ENCODE results near the gene STAM2.
"Not testable (repeated sequence)": the region's sequence is repeated elsewhere in the genome, so short reads cannot be mapped to it uniquely, and the experiment has no call there.

STAM2 gene

DNA sequence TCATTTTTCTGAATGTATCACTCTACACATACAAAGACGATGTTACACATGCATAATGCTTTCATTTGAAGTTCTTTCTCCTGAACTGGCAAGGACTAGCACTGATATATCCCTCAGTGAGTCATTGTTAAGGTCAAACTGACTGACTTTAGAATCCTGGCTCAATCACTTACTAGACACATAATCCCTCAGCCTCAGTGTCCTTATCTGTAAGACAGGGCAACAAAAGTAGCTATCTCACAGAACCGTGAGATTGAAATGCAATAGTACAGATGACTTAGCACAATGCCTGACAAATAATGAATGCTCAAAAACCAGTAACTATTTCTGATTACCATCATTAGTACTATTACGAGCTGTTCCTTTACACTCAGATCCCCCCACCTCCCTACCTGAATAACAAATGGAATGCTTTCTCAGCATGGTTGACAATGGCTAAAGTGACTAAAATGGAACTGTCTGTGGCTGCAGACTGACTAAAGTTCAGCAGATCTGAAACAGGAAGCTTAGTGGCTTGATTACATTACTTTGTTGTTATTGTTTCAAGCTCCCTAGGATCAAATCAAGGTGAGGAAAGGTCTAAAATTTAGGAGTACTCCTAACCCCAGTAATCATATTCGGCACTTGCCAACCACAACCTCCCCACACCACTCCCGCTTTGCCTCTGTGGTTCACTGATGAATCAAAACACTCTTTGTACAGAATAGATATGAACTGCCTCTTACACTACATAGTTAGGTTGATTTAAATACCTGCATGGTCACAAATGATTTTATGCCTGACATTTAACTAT, 40.9 kb downstream of the STAM2 start:
- DNase-seq: peak; percentile 44
- in situ Hi-C loops (cut with HindIII; ENCODE audit: low pct_ligation_motif_present, low pct_unique_long_range_greater_than_20kb, low sequenced_read_pairs): no loop called here

DNA sequence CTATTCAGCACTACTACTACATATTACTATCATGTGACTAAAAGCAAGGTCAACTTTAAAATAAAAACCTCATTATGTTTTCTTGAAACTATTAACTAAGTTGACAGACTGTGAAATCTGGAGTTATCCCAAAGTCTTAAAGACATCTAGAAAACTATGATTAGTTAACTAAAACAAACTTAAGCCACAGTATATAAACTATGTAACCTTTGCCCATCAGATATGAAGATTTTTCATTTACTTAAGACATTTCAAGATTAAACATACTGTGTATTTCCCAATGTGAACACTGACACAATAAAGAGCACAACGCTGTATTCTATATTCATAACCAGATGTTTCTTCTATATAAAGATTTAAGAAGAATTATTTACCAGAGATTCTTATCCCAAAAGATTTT, 43.3 kb downstream of the STAM2 start:
- in situ Hi-C loops (cut with HindIII; ENCODE audit: low pct_ligation_motif_present, low pct_unique_long_range_greater_than_20kb, low sequenced_read_pairs): no loop called here

DNA sequence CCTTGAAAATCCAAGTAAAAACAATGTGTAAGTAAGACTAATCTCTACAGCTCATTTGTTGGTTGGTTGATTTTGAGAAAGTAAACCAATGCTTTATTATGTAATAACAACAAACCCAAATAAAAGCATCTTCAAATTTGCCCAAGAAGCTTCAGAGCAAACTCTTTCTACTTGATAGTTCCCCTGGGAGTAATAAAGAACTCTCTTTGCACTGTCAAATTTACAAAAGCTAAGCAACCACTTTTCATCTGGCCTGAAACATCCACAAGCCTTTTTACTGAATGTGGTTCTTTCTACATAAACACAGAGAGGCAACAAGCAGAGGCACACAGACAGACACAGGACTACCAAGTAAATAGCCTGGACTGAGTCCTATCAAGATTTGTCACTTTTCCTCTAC, 47.9 kb downstream of the STAM2 start:
- no peak for DNase-seq
- in situ Hi-C loops (cut with HindIII; ENCODE audit: low pct_ligation_motif_present, low pct_unique_long_range_greater_than_20kb, low sequenced_read_pairs): no loop called here

More for the DNA sequence above, 43.3 kb downstream of the STAM2 start:
- no peak for DNase-seq

DNA sequence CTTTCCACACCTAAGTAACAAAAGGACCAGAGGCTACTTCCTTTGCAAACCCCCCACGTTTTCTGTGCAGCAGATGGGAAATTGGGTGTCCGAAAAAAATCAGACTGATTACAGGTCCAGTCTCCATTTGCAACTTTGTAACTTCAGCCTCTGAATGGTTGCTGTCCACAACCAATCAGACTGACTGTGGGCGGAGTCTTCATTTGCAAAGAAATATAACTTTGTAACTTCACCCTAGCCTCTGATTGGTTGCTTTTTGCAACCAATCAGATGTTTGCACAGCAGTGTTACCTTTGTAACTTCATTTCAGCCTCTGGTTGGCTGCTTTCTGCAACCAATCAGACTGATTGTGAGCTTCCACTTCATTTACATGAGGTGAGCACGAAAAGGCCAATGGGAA, 48.9 kb downstream of the STAM2 start:
- peak; percentile 68 for DNase-seq
- in situ Hi-C loops (cut with HindIII; ENCODE audit: low pct_ligation_motif_present, low pct_unique_long_range_greater_than_20kb, low sequenced_read_pairs): no loop called here

DNA sequence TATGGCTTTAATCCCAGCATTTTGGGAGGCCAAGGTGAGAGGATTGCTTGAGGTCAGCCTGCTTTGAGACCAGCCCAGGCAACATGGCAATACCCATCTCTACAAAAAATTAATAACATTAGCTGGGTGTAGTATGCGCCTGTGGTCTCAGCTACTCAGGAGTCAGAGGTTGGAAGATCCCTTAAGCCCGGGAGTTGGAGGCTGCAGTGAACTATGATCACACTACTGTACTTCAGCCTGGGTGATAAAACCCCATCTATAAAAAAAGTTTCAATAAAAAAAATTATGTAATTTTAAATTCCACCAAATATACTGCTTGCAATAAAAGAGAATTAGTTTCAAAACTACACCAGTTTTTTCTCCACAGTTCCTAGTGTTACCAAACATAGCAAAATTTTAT, 53.4 kb downstream of the STAM2 start:
- in situ Hi-C loops (cut with HindIII; ENCODE audit: low pct_ligation_motif_present, low pct_unique_long_range_greater_than_20kb, low sequenced_read_pairs): no loop called here
- no peak for DNase-seq

DNA sequence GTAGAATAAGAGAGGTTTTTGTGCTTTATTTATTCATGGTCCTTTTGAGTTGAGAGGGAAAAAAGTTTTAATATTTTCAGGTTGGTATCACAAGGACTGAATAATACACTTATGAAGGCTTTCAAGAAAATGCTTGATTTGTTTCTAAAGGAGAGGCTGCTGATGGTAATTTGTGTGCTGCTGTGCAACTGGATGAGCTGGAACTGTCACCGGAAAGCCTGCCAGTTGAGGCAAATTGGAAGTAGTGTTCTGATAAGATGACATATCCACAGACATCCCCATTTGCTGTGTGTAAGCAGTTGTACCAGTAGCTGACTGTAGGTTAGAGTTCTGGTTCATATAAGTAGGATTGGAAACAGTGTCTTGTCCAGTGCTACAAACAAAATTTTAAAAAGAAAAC, 55.1 kb downstream of the STAM2 start:
- in situ Hi-C loops (cut with HindIII; ENCODE audit: low pct_ligation_motif_present, low pct_unique_long_range_greater_than_20kb, low sequenced_read_pairs): no loop called here

DNA sequence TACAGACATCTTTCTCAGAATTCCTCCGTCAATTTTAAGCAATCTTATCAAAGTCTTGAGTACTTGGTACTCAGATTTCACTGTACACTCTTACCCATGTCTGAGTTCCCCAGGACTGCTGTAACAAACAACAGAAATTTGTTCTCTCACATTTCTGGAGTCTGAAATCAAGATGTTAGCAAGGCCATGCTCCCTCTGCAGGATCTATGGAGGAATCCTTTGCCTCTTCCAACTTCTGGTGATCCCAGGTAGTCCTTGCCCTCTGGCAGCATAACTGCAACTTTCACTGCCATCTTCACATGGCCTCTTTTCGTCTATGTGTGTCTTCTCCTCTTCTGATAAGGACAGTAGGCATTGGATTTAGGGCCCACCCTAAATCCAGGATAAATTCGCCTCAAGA, 59.6 kb downstream of the STAM2 start:
- peak; percentile 9 for DNase-seq
- in situ Hi-C loops (cut with HindIII; ENCODE audit: low pct_ligation_motif_present, low pct_unique_long_range_greater_than_20kb, low sequenced_read_pairs): no loop called here

More for the DNA sequence above, 55.1 kb downstream of the STAM2 start:
- no peak for DNase-seq

DNA sequence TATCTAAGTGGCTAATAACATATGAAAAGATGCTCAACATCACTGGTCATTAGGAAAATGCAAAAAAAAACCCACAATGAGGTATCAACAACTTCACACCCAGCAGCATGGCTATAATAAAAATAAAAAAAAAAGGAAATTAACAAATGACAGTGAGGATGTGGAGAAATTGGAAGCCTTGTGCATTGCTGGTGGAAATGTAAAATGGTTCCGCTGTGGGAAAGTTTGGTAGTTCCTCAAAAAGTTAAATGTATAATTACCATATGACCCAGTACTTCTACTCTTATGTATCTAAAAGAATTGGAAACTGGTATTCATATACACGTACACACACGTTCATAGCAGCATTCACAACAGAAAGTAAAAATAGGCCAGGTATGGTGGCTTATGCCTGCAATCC, 61.2 kb downstream of the STAM2 start:
- in situ Hi-C loops (cut with HindIII; ENCODE audit: low pct_ligation_motif_present, low pct_unique_long_range_greater_than_20kb, low sequenced_read_pairs): no loop called here

DNA sequence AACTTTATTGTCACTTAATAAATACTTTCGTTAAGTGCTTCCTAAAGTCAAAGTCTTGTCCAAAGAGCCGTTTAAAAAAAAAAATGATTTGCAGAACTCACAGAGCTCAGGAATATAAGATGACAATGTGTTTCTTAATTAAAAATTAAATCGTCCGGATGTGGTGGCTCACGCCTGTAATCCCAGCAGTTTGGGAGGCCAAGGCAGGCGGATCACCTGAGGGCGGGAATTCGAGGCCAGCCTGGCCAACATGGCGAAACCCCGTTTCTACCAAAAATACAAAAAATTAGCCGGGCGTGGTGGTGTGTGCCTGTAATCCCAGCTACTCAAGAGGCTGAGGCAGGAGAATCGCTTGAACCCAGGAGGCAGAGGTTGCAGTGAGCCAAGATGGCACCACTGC, 68.4 kb downstream of the STAM2 start:
- DNase-seq; in situ Hi-C loops (cut with HindIII; ENCODE audit: low pct_ligation_motif_present, low pct_unique_long_range_greater_than_20kb, low sequenced_read_pairs): not testable (repeated sequence)

More for the DNA sequence above, 61.2 kb downstream of the STAM2 start:
- DNase-seq: no peak

DNA sequence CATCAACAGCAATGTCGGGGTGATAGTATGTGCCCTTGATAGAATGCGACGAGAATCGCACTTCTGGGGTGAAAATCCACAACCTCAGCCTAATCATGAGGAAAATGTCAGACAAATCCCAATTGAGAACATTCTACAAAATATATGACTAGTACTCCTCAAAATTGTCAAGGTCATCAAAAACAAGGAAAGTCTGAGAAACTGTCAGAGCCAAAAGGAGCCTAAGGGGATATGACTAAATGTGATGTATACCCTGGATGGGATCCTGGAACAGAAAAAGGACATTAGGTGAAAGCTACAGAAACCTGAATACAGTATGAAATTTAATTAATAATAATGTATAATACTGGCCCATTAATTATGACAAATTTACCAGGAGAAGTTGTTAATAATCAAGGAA, 69.1 kb downstream of the STAM2 start:
- in situ Hi-C loops (cut with HindIII; ENCODE audit: low pct_ligation_motif_present, low pct_unique_long_range_greater_than_20kb, low sequenced_read_pairs): no loop called here

DNA sequence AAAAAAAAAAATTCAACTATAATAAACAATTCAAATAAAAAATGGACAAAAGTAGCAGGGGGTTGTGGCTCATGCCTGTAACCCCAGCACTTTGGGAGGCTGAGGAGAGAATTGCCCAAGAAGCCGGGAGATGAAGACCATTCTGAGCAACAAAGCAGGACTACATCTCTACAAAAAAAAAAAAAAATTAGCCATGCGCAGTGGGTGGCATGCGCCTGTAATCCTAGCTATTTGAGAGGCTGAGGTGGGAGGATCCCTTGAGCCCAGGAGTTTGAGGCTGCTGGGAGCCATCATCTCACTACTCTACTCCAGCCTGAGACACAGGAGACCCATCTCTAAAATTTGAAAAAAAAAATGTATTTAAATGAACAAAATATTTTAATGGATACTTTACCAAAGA, 72.3 kb downstream of the STAM2 start:
- DNase-seq: no peak
- in situ Hi-C loops (cut with HindIII; ENCODE audit: low pct_ligation_motif_present, low pct_unique_long_range_greater_than_20kb, low sequenced_read_pairs): no loop called here

More for the DNA sequence above, 69.1 kb downstream of the STAM2 start:
- DNase-seq: no peak

DNA sequence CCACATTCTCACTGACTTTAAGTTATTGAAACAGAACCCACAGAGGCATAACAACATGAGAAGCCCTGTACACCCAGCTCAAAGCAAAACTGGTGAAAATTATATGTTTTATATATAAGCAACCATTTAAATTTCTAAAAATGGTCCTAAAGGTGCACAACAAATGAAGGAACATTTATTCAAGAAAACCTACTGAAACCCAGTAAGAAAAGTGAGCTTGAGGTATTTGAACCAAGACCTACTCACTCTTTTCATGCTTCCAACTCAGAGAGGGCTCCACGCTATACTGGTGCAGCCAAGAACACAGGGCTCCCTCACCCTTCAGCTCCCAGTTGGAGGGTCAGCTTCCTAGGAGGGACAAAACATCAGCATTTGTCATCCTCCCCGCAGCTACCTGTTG, 74.6 kb downstream of the STAM2 start:
- in situ Hi-C loops (cut with HindIII; ENCODE audit: low pct_ligation_motif_present, low pct_unique_long_range_greater_than_20kb, low sequenced_read_pairs): no loop called here
- DNase-seq: no peak

DNA sequence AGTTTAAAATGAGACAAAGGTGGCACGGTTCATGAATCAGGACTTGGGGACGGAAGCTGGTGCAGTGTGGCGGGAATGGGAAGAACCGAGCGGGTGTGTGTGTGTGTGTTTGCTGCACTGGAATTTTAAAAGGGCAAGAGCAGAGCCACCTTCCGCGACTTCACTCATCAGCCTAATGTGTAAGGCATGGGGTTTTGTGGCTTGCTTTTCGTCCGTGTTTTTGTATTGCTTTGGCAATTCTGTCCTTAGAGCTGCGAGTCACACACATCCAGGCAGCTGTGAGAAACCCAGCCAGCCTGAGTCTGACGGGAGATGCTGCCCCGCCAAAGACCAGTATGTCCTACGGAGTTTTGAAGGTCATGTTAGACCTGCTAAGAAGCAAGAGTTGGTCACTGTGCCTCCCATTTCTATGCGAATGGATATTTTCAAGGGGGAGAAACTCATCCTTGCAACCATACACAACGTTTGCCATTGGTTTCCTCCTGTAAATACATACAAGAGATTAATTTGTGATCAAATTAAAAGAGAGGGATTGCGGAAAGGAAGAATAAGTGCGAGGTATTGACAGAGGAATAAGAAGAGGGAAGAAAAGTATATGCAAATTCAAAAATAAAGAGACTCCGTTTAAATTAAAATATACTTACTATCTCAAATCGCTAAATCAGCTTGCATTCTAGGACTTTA, 76.1 kb downstream of the STAM2 start:
- in situ Hi-C loops (cut with HindIII; ENCODE audit: low pct_ligation_motif_present, low pct_unique_long_range_greater_than_20kb, low sequenced_read_pairs): no loop called here
- DNase-seq: peak; percentile 5

DNA sequence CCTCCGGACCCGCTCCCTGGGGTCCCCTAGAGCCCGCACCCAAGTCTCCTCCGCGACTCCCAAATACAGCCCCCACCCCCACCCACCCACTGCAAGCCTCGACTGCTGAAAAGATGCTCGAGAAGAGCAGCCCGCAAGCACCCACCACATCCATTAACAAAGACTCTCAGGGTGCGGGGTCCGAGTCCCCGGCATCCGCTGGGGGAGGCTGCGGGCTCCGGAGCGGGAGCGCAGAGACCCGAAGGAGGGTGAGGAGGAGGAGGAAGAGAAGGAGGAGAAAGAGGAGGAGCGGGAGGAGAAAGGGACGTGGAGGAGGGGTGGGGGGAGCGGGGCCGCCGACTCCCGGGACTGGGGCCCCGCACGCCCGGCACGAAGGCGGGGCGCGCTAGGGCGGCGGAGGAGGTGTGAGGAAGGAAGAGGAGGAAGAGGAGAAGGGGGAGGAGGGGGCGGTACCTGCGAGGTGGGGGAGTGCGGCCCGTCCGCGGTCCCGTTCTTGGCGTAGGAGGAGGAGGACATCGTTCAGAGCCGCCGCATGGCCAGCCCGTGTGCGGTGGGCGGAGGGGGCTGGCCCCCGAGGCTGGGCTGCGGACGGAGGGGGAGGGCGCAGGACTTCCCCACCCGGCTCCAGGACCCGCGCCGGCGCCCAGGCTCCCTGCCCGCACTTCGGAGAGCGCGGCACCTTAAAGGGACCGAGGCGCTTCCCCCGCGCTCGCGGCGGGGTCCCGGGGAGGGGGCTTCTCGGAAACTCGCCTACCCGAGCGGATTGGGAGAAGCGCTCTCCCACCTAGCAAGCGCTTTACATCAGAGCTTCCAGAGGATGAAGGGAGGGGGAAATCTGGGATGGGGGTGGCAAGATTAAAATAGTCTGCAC, 76.8 kb downstream of the STAM2 start, which contains the start of gene CACNB4:
TSS of gene CACNB4 (minus strand) at position 549 of the 871 bp plus-strand sequence.
- in situ Hi-C loops (cut with HindIII; ENCODE audit: low pct_ligation_motif_present, low pct_unique_long_range_greater_than_20kb, low sequenced_read_pairs): no loop called here
- DNase-seq: no peak

DNA sequence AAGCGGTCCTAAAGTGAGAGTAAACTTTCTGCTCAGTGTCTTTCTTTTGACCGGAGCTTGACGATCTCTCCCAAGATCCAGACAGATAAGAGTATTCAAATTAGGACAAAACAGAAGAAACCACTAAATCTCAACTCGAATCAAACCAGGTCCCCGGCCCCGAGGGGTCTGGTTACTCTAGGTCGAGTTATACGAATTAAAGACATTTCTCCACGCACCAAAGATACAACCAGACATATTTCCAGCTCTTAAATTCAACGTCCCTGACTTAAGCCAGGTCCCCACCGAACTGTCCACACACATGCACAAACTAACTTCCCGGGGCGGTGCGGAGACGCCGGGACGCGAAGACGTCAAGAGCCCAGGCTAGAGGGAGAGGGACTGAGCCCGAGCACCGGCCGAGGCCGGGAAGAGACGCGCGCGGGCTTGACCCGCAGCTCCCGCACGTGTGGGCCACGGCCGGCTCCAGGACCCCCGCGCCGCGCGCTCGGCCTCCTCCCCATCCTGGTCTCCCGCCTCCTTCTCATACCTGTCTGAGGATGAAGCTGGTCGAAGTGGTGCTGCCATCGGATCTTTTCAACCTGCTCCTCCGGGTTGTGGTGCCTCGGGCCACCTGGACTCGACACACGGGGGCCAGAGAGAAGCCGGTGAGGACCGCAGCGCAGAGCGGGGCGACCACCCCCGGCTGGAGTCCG, 77.6 kb downstream of the STAM2 start:
- in situ Hi-C loops (cut with HindIII; ENCODE audit: low pct_ligation_motif_present, low pct_unique_long_range_greater_than_20kb, low sequenced_read_pairs): no loop called here
- peak; percentile 26 for DNase-seq

DNA sequence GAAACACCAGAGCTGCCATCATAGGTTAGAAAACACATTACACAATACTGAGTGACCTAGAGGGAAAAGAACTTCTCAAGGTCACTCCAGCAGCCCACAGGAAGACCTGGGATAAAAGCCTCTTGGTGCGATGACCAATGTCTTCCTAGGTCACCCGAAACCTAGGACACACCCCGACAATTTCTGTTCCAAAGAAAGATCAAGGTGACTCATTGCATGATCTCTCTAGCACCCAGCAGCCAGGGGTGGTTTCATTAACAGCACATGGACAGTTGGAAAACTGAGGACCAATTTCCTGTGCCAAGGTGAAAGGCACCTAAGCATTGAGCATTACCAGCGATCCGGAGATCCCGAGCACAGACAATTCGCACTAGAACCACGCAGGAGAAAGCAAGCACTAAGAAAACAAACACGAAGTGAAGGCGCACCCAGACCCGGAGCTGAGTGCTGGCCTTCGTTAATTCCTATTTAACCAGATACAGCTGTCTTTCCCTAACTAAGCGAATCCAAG, 78.2 kb downstream of the STAM2 start:
- in situ Hi-C loops (cut with HindIII; ENCODE audit: low pct_ligation_motif_present, low pct_unique_long_range_greater_than_20kb, low sequenced_read_pairs): no loop called here
- peak; percentile 19 for DNase-seq

DNA sequence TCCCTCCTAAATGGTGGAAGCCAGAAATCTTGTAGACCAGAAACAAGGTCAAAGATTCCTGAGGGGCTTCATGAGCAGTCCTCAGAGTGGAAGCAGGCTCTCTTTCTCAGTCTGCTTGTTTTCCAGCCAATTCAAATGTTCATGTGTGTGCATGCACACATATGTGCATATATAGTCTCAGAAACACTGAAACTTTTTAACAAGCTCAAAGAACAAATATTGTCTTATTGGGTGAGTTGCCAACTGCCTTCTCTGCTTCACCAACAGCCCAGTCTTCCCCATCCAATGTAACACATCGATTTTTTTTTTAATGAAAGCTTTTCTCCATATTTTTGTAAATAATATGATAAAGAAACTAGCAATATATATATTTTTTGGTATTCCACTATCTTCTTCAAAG, 80.4 kb downstream of the STAM2 start:
- DNase-seq: no peak
- in situ Hi-C loops (cut with HindIII; ENCODE audit: low pct_ligation_motif_present, low pct_unique_long_range_greater_than_20kb, low sequenced_read_pairs): no loop called here

DNA sequence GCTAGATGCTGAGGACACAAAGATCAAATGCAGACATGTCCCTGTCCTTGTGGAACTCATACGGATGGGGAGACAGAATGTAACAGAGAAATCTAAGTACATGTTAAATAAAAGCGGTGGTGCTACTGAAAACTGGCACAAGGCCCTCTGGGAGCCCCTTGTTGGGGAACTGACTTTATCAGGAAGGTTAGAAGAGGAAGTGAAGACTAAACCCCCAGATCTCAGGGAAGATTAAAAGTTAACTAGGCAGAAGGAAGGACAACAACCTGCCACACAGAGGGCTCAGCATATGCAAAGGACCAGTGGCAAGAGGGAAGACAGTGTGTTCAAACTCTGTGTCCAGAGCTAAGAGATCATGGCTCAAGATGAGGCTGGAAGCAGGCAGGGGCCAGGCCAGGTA, 81.5 kb downstream of the STAM2 start:
- no peak for DNase-seq
- in situ Hi-C loops (cut with HindIII; ENCODE audit: low pct_ligation_motif_present, low pct_unique_long_range_greater_than_20kb, low sequenced_read_pairs): no loop called here
